ENCODE data around the gene OSBPL7. TPM values are rescaled to one million over a fixed set of nuclear protein-coding genes. Genes with fewer than 3 reads are reported as not detected.

Gene OSBPL7
- total RNA-seq, 1 donor from 2014 or later: 5.1 TPM

GRCh38 chr17:47813512-47814031 is 8.0 kb downstream of the OSBPL7 start:
- no peaks in the 10 kb centered on the region for H3K27me3 ChIP-seq
- H3K79me2 ChIP-seq (ENCODE audit: low read depth): no peaks in the 10 kb centered on the region
- H3K4me1 ChIP-seq: no peaks in the 10 kb centered on the region
- DNase-seq (ENCODE audit: low spot score): no peak
- H3K27ac ChIP-seq: no peak overlapping the region
- peaks cover 7% of the 10 kb centered on the region for H3K4me1 Mint-ChIP-seq
- H3K27ac Mint-ChIP-seq: no peak overlapping the region
- TF ChIP-seq CTCF (IDR thresholded peaks at IDR 0.05) (no peak), EZH2phosphoT487 (IDR thresholded peaks at IDR 0.05) (no peak), EZH2 (IDR thresholded peaks at IDR 0.05) (no peak)
- H3K36me3 ChIP-seq: no peaks in the 10 kb centered on the region
- no peaks in the 10 kb centered on the region for H3K9me3 ChIP-seq (ENCODE audit: low read depth)
- no peaks in the 10 kb centered on the region for H4K20me1 ChIP-seq (ENCODE audit: low read depth)
- no peak overlapping the region for H3K4me2 ChIP-seq
- peaks cover 9% of the 10 kb centered on the region for H3K36me3 Mint-ChIP-seq
- no peak overlapping the region for H3K4me3 ChIP-seq
- H3K9me3 Mint-ChIP-seq: no peaks in the 10 kb centered on the region
- H3K27me3 Mint-ChIP-seq (ENCODE audit: insufficient read depth, low read depth): peaks cover 4% of the 10 kb centered on the region
- H2AFZ ChIP-seq (replicated peaks): no peak overlapping the region
- H3F3A ChIP-seq (ENCODE audit: low read depth): no peaks in the 10 kb centered on the region
- H3K9ac ChIP-seq: no peak overlapping the region
- no peak overlapping the region for H3K4me3 Mint-ChIP-seq

- H3K9me3 Mint-ChIP-seq: no peaks in the 10 kb centered on the region
- H3K4me1 ChIP-seq: no peaks in the 10 kb centered on the region
- H3K27me3 ChIP-seq: no peaks in the 10 kb centered on the region
- H3K27ac ChIP-seq: no peak overlapping the region
- H3K27me3 Mint-ChIP-seq (ENCODE audit: insufficient read depth, low read depth): peaks cover 4% of the 10 kb centered on the region
- H3K4me2 ChIP-seq: no peak overlapping the region
- TF ChIP-seq EZH2phosphoT487 (IDR thresholded peaks at IDR 0.05): no peak
- H3K36me3 Mint-ChIP-seq: peaks cover 9% of the 10 kb centered on the region
- no peak overlapping the region for H3K4me3 ChIP-seq
- H3K4me3 Mint-ChIP-seq: no peak overlapping the region
- H3K79me2 ChIP-seq (ENCODE audit: low read depth): no peaks in the 10 kb centered on the region
- H3K27ac Mint-ChIP-seq: no peak overlapping the region
- H3K36me3 ChIP-seq: no peaks in the 10 kb centered on the region
- no peaks in the 10 kb centered on the region for H3K9me3 ChIP-seq (ENCODE audit: low read depth)
- no peaks in the 10 kb centered on the region for H4K20me1 ChIP-seq (ENCODE audit: low read depth)
- no peak overlapping the region for H2AFZ ChIP-seq (replicated peaks)
- H3K9ac ChIP-seq: no peak overlapping the region
- H3F3A ChIP-seq (ENCODE audit: low read depth): no peaks in the 10 kb centered on the region
- peaks cover 7% of the 10 kb centered on the region for H3K4me1 Mint-ChIP-seq
- DNase-seq (ENCODE audit: low spot score): no peak
Observed at GRCh38 chr17:47813077-47813476, 8.5 kb downstream of the OSBPL7 start.

- DNase-seq (ENCODE audit: low spot score): no peak
- H3K27ac ChIP-seq: no peak overlapping the region
- Mint-ChIP-seq H3K27me3 (ENCODE audit: insufficient read depth, low read depth) (peaks cover 9% of the 10 kb centered on the region), H3K4me1 (peaks cover 7% of the 10 kb centered on the region), H3K9me3 (no peaks in the 10 kb centered on the region), H3K27ac (peak overlapping the region; percentile 84), H3K4me3 (no peak overlapping the region), H3K36me3 (peaks cover 9% of the 10 kb centered on the region)
- H3F3A ChIP-seq (ENCODE audit: low read depth): no peaks in the 10 kb centered on the region
- H3K4me3 ChIP-seq: no peak overlapping the region
- no peak overlapping the region for H2AFZ ChIP-seq (replicated peaks)
- no peaks in the 10 kb centered on the region for H3K27me3 ChIP-seq
- H3K36me3 ChIP-seq: no peaks in the 10 kb centered on the region
- no peaks in the 10 kb centered on the region for H3K79me2 ChIP-seq (ENCODE audit: low read depth)
- H3K4me2 ChIP-seq: no peak overlapping the region
- no peaks in the 10 kb centered on the region for H3K9me3 ChIP-seq (ENCODE audit: low read depth)
- H3K4me1 ChIP-seq: no peaks in the 10 kb centered on the region
- no peaks in the 10 kb centered on the region for H4K20me1 ChIP-seq (ENCODE audit: low read depth)
- TF ChIP-seq CTCF (IDR thresholded peaks at IDR 0.05): no peak
- no peak overlapping the region for H3K9ac ChIP-seq
Observed at GRCh38 chr17:47812146-47812920, 9.3 kb downstream of the OSBPL7 start.

GRCh38 chr17:47811709-47812108 is 9.9 kb downstream of the OSBPL7 start:
- Histone ChIP-seq H3K27me3 (no peaks in the 10 kb centered on the region), H3K9ac (no peak overlapping the region), H3K36me3 (no peaks in the 10 kb centered on the region), H3F3A (ENCODE audit: low read depth) (no peaks in the 10 kb centered on the region), H3K4me2 (no peak overlapping the region), H2AFZ (replicated peaks) (no peak overlapping the region), H3K4me3 (no peak overlapping the region), H3K9me3 (ENCODE audit: low read depth) (no peaks in the 10 kb centered on the region), H4K20me1 (ENCODE audit: low read depth) (no peaks in the 10 kb centered on the region), H3K4me1 (no peaks in the 10 kb centered on the region), H3K27ac (no peak overlapping the region), H3K79me2 (ENCODE audit: low read depth) (no peaks in the 10 kb centered on the region)
- no peak for DNase-seq (ENCODE audit: low spot score)
- H3K27ac Mint-ChIP-seq: peak overlapping the region; percentile 16
- peaks cover 9% of the 10 kb centered on the region for H3K36me3 Mint-ChIP-seq
- H3K4me3 Mint-ChIP-seq: no peak overlapping the region
- peaks cover 7% of the 10 kb centered on the region for H3K4me1 Mint-ChIP-seq
- TF ChIP-seq EZH2 (IDR thresholded peaks at IDR 0.05) (no peak), CTCF (IDR thresholded peaks at IDR 0.05) (no peak), EZH2phosphoT487 (IDR thresholded peaks at IDR 0.05) (no peak)
- no peaks in the 10 kb centered on the region for H3K9me3 Mint-ChIP-seq
- peaks cover 9% of the 10 kb centered on the region for H3K27me3 Mint-ChIP-seq (ENCODE audit: insufficient read depth, low read depth)

Data from neural progenitor cell (in vitro differentiated cells).